ENCODE measurements around the gene ZNF385A. TPM values are rescaled to one million over a fixed set of nuclear protein-coding genes. Genes with fewer than 3 reads are reported as not detected.

Gene ZNF385A
- total RNA-seq, 1 donor from 2014 or later, result 15.6 TPM

DNA sequence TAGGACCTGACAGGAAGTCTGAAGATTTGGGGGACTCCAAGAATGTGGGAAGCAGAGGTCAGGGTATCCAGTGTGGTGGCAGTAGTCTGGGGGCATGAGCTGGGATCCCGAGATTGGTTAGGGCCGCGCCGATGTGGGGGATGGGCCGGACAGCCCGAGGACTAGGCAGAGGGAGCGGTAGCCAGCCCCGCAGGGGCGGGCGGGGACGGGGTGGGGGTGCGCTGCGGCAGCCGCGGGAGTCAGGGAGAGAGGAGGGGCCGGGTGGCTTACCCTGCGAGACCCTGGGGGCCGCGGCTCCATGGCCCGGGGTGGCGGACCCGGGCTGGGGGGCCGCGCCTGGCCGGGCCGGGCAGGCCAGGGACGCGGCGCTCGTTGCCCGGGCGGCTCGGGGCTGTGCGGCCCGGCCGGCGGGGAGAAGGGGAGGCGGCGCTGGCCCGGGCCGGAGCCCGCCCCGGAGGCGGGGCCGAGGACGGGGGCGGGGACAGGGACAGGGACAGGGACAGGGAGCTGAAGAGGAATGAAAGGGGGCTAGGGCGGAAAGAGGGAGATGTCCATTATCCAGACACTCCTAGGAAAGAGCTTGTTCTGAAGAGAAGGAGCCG, 5.6 kb downstream of the ZNF385A start:
- Mint-ChIP-seq H3K9me3 (ENCODE audit: low read depth) (no peaks in the 10 kb centered on the region), H3K4me1 (ENCODE audit: low read depth) (peaks cover 13% of the 10 kb centered on the region), H3K27ac (peak overlapping the region; percentile 67), H3K36me3 (ENCODE audit: insufficient read depth) (no peaks in the 10 kb centered on the region), H3K4me3 (ENCODE audit: low read depth) (peak overlapping the region; percentile 80), H3K27me3 (peaks cover 8% of the 10 kb centered on the region)
- DNase-seq (ENCODE audit: low spot score, unreplicated experiment), result peak; percentile 51
- TF ChIP-seq, protein P1, sequence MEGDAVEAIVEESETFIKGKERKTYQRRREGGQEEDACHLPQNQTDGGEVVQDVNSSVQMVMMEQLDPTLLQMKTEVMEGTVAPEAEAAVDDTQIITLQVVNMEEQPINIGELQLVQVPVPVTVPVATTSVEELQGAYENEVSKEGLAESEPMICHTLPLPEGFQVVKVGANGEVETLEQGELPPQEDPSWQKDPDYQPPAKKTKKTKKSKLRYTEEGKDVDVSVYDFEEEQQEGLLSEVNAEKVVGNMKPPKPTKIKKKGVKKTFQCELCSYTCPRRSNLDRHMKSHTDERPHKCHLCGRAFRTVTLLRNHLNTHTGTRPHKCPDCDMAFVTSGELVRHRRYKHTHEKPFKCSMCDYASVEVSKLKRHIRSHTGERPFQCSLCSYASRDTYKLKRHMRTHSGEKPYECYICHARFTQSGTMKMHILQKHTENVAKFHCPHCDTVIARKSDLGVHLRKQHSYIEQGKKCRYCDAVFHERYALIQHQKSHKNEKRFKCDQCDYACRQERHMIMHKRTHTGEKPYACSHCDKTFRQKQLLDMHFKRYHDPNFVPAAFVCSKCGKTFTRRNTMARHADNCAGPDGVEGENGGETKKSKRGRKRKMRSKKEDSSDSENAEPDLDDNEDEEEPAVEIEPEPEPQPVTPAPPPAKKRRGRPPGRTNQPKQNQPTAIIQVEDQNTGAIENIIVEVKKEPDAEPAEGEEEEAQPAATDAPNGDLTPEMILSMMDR (IDR thresholded peaks at IDR 0.05; ENCODE audit: unreplicated experiment), result no peak

DNA sequence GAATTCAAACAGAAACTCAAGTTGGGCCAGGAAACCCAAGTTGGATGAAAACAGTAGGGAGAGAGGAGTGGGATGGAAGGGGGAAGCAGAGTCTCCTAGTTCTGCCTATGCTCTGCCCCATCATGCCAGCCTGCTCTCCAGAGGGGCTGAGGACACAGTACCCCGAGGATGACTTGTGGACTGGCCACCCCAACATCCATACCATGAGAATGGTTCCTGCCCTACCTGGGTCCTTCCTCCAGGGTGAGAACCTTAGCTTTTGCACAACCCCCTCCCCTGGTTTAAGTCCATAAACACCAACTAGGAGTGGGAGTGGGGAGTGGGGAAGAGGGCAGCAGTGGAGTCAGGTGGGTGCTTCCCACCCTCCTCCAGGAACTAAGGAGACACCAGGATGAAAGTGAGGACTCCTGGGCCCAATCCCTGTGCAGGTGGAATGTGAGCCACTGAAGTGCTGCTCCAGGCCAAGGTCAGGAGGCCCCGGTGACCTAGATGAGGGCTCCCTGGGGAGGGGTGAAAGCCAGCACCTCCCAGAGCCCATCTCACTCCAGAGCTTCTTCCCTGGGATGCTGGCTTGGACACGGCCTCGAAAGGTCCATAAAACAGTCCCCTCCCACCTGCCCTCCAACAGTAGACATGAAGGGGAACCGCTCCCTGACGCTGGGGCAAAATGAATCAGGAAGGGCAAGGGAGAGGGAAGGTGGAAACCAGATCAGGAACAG, 6.6 kb downstream of the ZNF385A start:
- peaks cover 13% of the 10 kb centered on the region for H3K4me1 Mint-ChIP-seq (ENCODE audit: low read depth)
- TF ChIP-seq, protein P1 (IDR thresholded peaks at IDR 0.05; ENCODE audit: unreplicated experiment), result no peak
- no peak overlapping the region for H3K27ac Mint-ChIP-seq
- H3K27me3 Mint-ChIP-seq, result peaks cover 8% of the 10 kb centered on the region
- H3K9me3 Mint-ChIP-seq (ENCODE audit: low read depth), result no peaks in the 10 kb centered on the region
- H3K36me3 Mint-ChIP-seq (ENCODE audit: insufficient read depth), result no peaks in the 10 kb centered on the region
- H3K4me3 Mint-ChIP-seq (ENCODE audit: low read depth), result peak overlapping the region; percentile 80
- DNase-seq (ENCODE audit: low spot score, unreplicated experiment), result no peak

DNA sequence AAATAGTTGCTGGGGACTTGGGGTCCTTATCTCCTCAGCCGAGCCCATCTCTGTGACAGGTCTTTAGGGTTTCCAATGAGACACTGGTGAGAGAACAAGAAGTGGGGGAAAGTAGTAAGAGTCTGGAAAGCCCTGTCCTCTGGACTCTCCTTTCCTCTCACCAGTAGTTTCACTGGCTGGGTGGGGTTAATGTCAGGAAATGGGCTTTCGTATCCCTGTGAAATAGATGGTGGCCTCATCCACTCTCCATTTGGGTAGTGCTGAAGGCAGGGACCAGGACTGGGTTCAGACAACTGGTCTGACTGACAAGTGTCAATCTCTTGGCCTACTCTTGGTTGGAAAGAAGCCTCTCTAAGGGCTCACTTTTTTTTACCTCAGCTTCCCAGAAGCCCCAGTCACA, 7.5 kb downstream of the ZNF385A start:
- Mint-ChIP-seq H3K4me3 (ENCODE audit: low read depth) (peak overlapping the region; percentile 29), H3K9me3 (ENCODE audit: low read depth) (no peaks in the 10 kb centered on the region), H3K4me1 (ENCODE audit: low read depth) (peaks cover 13% of the 10 kb centered on the region), H3K27ac (no peak overlapping the region), H3K36me3 (ENCODE audit: insufficient read depth) (peaks cover 4% of the 10 kb centered on the region), H3K27me3 (peaks cover 9% of the 10 kb centered on the region)
- no peak for DNase-seq (ENCODE audit: low spot score, unreplicated experiment)
- TF ChIP-seq, protein P1 (IDR thresholded peaks at IDR 0.05; ENCODE audit: unreplicated experiment), result no peak

DNA sequence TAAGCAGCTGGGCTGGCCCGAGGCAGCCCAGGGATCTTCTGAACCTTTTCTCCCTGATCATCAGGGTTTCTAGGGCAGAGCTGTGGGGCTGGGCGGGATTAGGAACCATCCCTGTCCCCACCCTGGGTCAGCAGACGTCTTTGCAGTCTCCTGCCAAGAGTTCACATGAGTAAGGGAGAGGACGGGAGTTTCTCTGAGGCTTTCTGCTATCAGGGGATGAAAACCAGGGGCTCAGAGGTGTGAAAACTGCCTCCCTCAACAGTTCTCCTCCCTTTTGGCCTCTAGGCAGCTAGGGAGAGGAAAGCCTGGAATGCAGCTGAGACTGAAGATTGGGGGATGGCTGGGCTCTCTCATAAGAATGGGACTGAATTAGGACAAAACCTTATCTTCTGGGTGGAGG, 7.9 kb downstream of the ZNF385A start:
- peaks cover 5% of the 10 kb centered on the region for H3K36me3 Mint-ChIP-seq (ENCODE audit: insufficient read depth)
- no peak overlapping the region for H3K4me3 Mint-ChIP-seq (ENCODE audit: low read depth)
- TF ChIP-seq, protein P1 (IDR thresholded peaks at IDR 0.05; ENCODE audit: unreplicated experiment), result no peak
- DNase-seq (ENCODE audit: low spot score, unreplicated experiment), result no peak
- no peaks in the 10 kb centered on the region for H3K9me3 Mint-ChIP-seq (ENCODE audit: low read depth)
- H3K27ac Mint-ChIP-seq, result no peak overlapping the region
- H3K4me1 Mint-ChIP-seq (ENCODE audit: low read depth), result peaks cover 13% of the 10 kb centered on the region
- H3K27me3 Mint-ChIP-seq, result peaks cover 11% of the 10 kb centered on the region

DNA sequence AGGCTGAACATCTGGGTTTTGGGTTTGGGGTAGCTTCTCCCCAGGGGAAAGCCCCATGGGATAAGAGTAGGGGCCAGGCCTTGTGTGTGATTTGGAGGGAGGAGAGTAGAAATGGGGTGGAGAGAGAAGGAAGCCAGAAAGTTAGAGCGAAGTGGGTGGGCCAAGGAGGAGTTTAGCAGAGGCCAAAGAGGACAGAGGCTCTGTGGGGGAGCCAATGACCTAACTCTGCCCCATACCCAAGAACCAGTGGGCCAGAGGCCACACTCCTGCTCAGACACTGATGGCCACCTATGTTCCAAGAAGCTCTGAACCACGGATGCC, 9.3 kb downstream of the ZNF385A start:
- Mint-ChIP-seq H3K27ac (no peak overlapping the region), H3K4me3 (ENCODE audit: low read depth) (no peak overlapping the region), H3K4me1 (ENCODE audit: low read depth) (peaks cover 13% of the 10 kb centered on the region), H3K36me3 (ENCODE audit: insufficient read depth) (peaks cover 9% of the 10 kb centered on the region), H3K27me3 (peaks cover 18% of the 10 kb centered on the region), H3K9me3 (ENCODE audit: low read depth) (no peaks in the 10 kb centered on the region)
- TF ChIP-seq, protein P1 (IDR thresholded peaks at IDR 0.05; ENCODE audit: unreplicated experiment), result no peak
- DNase-seq (ENCODE audit: low spot score, unreplicated experiment), result no peak
